GM19099 (cell line): ENCODE measurements around the gene MYMK.

Experiments used
- POLR2A ChIP-seq: IDR thresholded peaks from 3 replicates; pipeline ENCODE4 v1.6.1; 2011; ENCODE audit warnings: low read depth; ENCODE audit not compliant: insufficient read length; ENCODE audit errors: extremely low read depth

Gene MYMK

GRCh38 chr9:133545494-133546286, 20.9 kb upstream of the MYMK start:
- no peak for TF ChIP-seq POLR2A

GRCh38 chr9:133543772-133544467, 19.2 kb upstream of the MYMK start:
- no peak for TF ChIP-seq POLR2A

- no peak for TF ChIP-seq POLR2A
Measured at GRCh38 chr9:133542002-133542401, 17.2 kb upstream of the MYMK start.

- no peak for TF ChIP-seq POLR2A
Measured at GRCh38 chr9:133540698-133541025, 15.9 kb upstream of the MYMK start.

GRCh38 chr9:133539991-133540697, 15.4 kb upstream of the MYMK start:
- TF ChIP-seq POLR2A: no peak

- no peak for TF ChIP-seq POLR2A
Measured at GRCh38 chr9:133538851-133539833, 14.4 kb upstream of the MYMK start.

- no peak for TF ChIP-seq POLR2A
Measured at GRCh38 chr9:133538176-133538575, 13.4 kb upstream of the MYMK start.

GRCh38 chr9:133537257-133537656, 12.5 kb upstream of the MYMK start:
- TF ChIP-seq POLR2A: no peak

- no peak for TF ChIP-seq POLR2A
Measured at GRCh38 chr9:133536536-133536935, 11.8 kb upstream of the MYMK start.

- no peak for TF ChIP-seq POLR2A
Measured at GRCh38 chr9:133536080-133536479, 11.3 kb upstream of the MYMK start.

GRCh38 chr9:133535306-133535877, 10.6 kb upstream of the MYMK start:
- no peak for TF ChIP-seq POLR2A

- no peak for TF ChIP-seq POLR2A
Measured at GRCh38 chr9:133534346-133535291, 9.9 kb upstream of the MYMK start, which contains the start of gene ADAMTSL2. Gene ADAMTSL2, plus strand, starts transcription at chr9:133534704. Its CDS starts 2,009 bp downstream, at chr9:133536713.

- TF ChIP-seq POLR2A: no peak
Measured at GRCh38 chr9:133533857-133534256, 9.1 kb upstream of the MYMK start.
